ENCODE results near the gene CDCP1. TPM values are rescaled to one million over a fixed set of nuclear protein-coding genes. Genes with fewer than 3 reads are reported as not detected.
A peak's percentile ranks its signal among the peaks of the same experiment; 100 is the strongest.
"Not testable (repeated sequence)": the region's sequence is repeated elsewhere in the genome, so short reads cannot be mapped to it uniquely, and the experiment has no call there.

The CDCP1 gene
- total and polyA plus RNA-seq, 2 donors from 2014 or later = 3.7 to 39.6 TPM

GRCh38 chr3:45055411-45056143 is 90.6 kb downstream of the CDCP1 start:
- no peak overlapping the region for H3K9ac ChIP-seq (ENCODE audit: low read length in 3 of 3)
- no peaks in the 10 kb centered on the region for H3K4me1 ChIP-seq (ENCODE audit: control insufficient read depth in 2 of 3, insufficient read depth in 2 of 3, low read depth in 1 of 3, low read length in 3 of 3)
- H3K27ac ChIP-seq (ENCODE audit: low read depth in 2 of 2, low read length in 2 of 2) = no peak overlapping the region
- TF ChIP-seq CTCF (IDR thresholded peaks at IDR 0.05; ENCODE audit: borderline replicate concordance, extremely low read depth, insufficient read depth) = no peak
- intact Hi-C loops (cut with DNase I) = no loop called here
- H3K36me3 ChIP-seq (ENCODE audit: control insufficient read depth in 2 of 3, insufficient read depth in 3 of 3, low read length in 3 of 3) = no peaks in the 10 kb centered on the region
- DNase-seq (peak in 1 of 5 donors; percentile 12), FAIRE-seq (no peak)
- no peaks in the 10 kb centered on the region for H3K27me3 ChIP-seq (ENCODE audit: control insufficient read depth, insufficient read depth, low read length)
- no peak overlapping the region for H3K4me3 ChIP-seq (ENCODE audit: low read length in 3 of 3)
- no peaks in the 10 kb centered on the region for H3K9me3 ChIP-seq (ENCODE audit: control insufficient read depth in 2 of 3, insufficient read depth in 1 of 3, low read length in 3 of 3)

GRCh38 chr3:45055032-45055410 is 91.2 kb downstream of the CDCP1 start:
- Histone ChIP-seq H3K9me3 (ENCODE audit: control insufficient read depth in 2 of 3, insufficient read depth in 1 of 3, low read length in 3 of 3) (no peaks in the 10 kb centered on the region), H3K27me3 (ENCODE audit: control insufficient read depth, insufficient read depth, low read length) (no peaks in the 10 kb centered on the region), H3K9ac (ENCODE audit: low read length in 3 of 3) (no peak overlapping the region), H3K4me1 (ENCODE audit: control insufficient read depth in 2 of 3, insufficient read depth in 2 of 3, low read depth in 1 of 3, low read length in 3 of 3) (no peaks in the 10 kb centered on the region), H3K36me3 (ENCODE audit: control insufficient read depth in 2 of 3, insufficient read depth in 3 of 3, low read length in 3 of 3) (no peaks in the 10 kb centered on the region), H3K27ac (ENCODE audit: low read depth in 2 of 2, low read length in 2 of 2) (no peak overlapping the region), H3K4me3 (ENCODE audit: low read length in 3 of 3) (no peak overlapping the region)
- intact Hi-C loops (cut with DNase I) = no loop called here
- no peak for DNase-seq
- TF ChIP-seq CTCF (IDR thresholded peaks at IDR 0.05; ENCODE audit: borderline replicate concordance, extremely low read depth, insufficient read depth) = no peak
- FAIRE-seq = peak; percentile 23

- H3K4me1 ChIP-seq (ENCODE audit: control insufficient read depth in 2 of 3, insufficient read depth in 2 of 3, low read depth in 1 of 3, low read length in 3 of 3) = no peaks in the 10 kb centered on the region
- no peaks in the 10 kb centered on the region for H3K36me3 ChIP-seq (ENCODE audit: control insufficient read depth in 2 of 3, insufficient read depth in 3 of 3, low read length in 3 of 3)
- FAIRE-seq (no peak), DNase-seq (no peak)
- no peak overlapping the region for H3K4me3 ChIP-seq (ENCODE audit: low read length in 3 of 3)
- no peaks in the 10 kb centered on the region for H3K9me3 ChIP-seq (ENCODE audit: control insufficient read depth in 2 of 3, insufficient read depth in 1 of 3, low read length in 3 of 3)
- no peak for TF ChIP-seq CTCF (IDR thresholded peaks at IDR 0.05; ENCODE audit: borderline replicate concordance, extremely low read depth, insufficient read depth)
- H3K9ac ChIP-seq (ENCODE audit: low read length in 3 of 3) = no peak overlapping the region
- intact Hi-C loops (cut with DNase I) = no loop called here
- H3K27ac ChIP-seq (ENCODE audit: low read depth in 2 of 2, low read length in 2 of 2) = no peak overlapping the region
- no peaks in the 10 kb centered on the region for H3K27me3 ChIP-seq (ENCODE audit: control insufficient read depth, insufficient read depth, low read length)
Observed at GRCh38 chr3:45054196-45054857, 91.9 kb downstream of the CDCP1 start.

GRCh38 chr3:45053805-45054195 is 92.4 kb downstream of the CDCP1 start:
- intact Hi-C loops (cut with DNase I); H3K4me1 ChIP-seq (ENCODE audit: control insufficient read depth in 2 of 3, insufficient read depth in 2 of 3, low read depth in 1 of 3, low read length in 3 of 3); H3K9ac ChIP-seq (ENCODE audit: low read length in 3 of 3); H3K4me3 ChIP-seq (ENCODE audit: low read length in 3 of 3); H3K9me3 ChIP-seq (ENCODE audit: control insufficient read depth in 2 of 3, insufficient read depth in 1 of 3, low read length in 3 of 3); H3K27me3 ChIP-seq (ENCODE audit: control insufficient read depth, insufficient read depth, low read length); H3K36me3 ChIP-seq (ENCODE audit: control insufficient read depth in 2 of 3, insufficient read depth in 3 of 3, low read length in 3 of 3); FAIRE-seq; DNase-seq; H3K27ac ChIP-seq (ENCODE audit: low read depth in 2 of 2, low read length in 2 of 2): not testable (repeated sequence)
